BJ (cell line): ENCODE data around the gene MYH7. TPM values are rescaled to one million over a fixed set of nuclear protein-coding genes. Genes with fewer than 3 reads are reported as not detected.
"Not testable (repeated sequence)": the region's sequence is repeated elsewhere in the genome, so short reads cannot be mapped to it uniquely, and the experiment has no call there.

Source experiments
- CTCF ChIA-PET: fragments of 350-600 bp; formaldehyde crosslinking; extraction: SDS; loops from one replicate; lab custom pipeline; 2021; ENCODE audit warnings: antibody characterized with exemption, inconsistent platforms; lab: Yijun Ruan, JAX
- POLR2A ChIA-PET: fragments of 300-600 bp; sonication (Branson Sonifier 250); formaldehyde crosslinking; extraction: SDS; loops from one replicate; lab custom pipeline; 2021; ENCODE audit warnings: antibody characterized with exemption; lab: Charles Lee
- DNase-seq: peaks from one replicate; pipeline ENCODE4 v3.0.0-alpha.2; 2011; ENCODE audit warnings: low read depth
- H3K27me3 ChIP-seq: 2 replicates; pipeline ENCODE4 v1.6.0; 2011; ENCODE audit warnings: low read length; ENCODE audit not compliant: control insufficient read depth, insufficient read depth
- H3K36me3 ChIP-seq: 2 replicates; pipeline ENCODE4 v1.5.1; 2011; ENCODE audit warnings: low read length; ENCODE audit not compliant: control insufficient read depth, insufficient read depth
- H3K4me3 ChIP-seq: 2 replicates; pipeline ENCODE4 v1.5.1; 2011; ENCODE audit warnings: low read depth, mild to moderate bottlenecking, control low read depth, low read length
- CTCF ChIP-seq: IDR thresholded peaks from 2 replicates; pipeline ENCODE4 v1.5.1; 2011; ENCODE audit warnings: low read depth, mild to moderate bottlenecking, control low read depth, inconsistent platforms, low read length, moderate library complexity; ENCODE audit not compliant: insufficient read depth
- polyA plus RNA-seq: library from polyadenylated mRNA; depleted of rRNA; stranded (reverse); fragments of >200 nt; gene quantifications from 2 replicates; pipeline ENCODE4 v1.2.3, GENCODE V29; 2011

The MYH7 gene
- polyA plus RNA-seq, 1 experiment: not detected

GRCh38 chr14:23392613-23393012 is 42.8 kb downstream of the MYH7 start:
- no peak for TF ChIP-seq CTCF
- CTCF ChIA-PET: interaction anchor here (7.1 kb wide), 1 partner anchor 14 kb away, joined by 42 read pairs; no protein-coding TSS in a partner anchor
- peaks cover 3% of the 10 kb centered on the region; the same call in 1 of the 2 replicates for H3K27me3 ChIP-seq
- H3K4me3 ChIP-seq: no peak overlapping the region
- no peaks in the 10 kb centered on the region for H3K36me3 ChIP-seq
- DNase-seq: no peak
- POLR2A ChIA-PET: no interaction called here

- H3K4me3 ChIP-seq, H3K36me3 ChIP-seq, POLR2A ChIA-PET, DNase-seq, H3K27me3 ChIP-seq: not testable (repeated sequence)
- CTCF ChIA-PET: interaction anchor here (7.1 kb wide), 1 partner anchor 11 kb away, joined by 42 read pairs; no protein-coding TSS in a partner anchor
These were observed 45.6 kb downstream of the MYH7 start for GRCh38 chr14:23389871-23390270.

GRCh38 chr14:23389396-23389795 is 46.1 kb downstream of the MYH7 start:
- DNase-seq: no peak
- H3K4me3 ChIP-seq: no peak overlapping the region
- H3K36me3 ChIP-seq: no peaks in the 10 kb centered on the region
- H3K27me3 ChIP-seq: peaks cover 2% of the 10 kb centered on the region; the same call in 1 of the 2 replicates
- ChIA-PET POLR2A (no interaction called here), CTCF (interaction anchor here (1.8 to 2.1 kb wide), 2 partner anchors 10 to 62 kb away, joined by 7 to 10 read pairs; no protein-coding TSS in a partner anchor)
- TF ChIP-seq CTCF: no peak

GRCh38 chr14:23388996-23389395 is 46.5 kb downstream of the MYH7 start:
- no peak for DNase-seq
- Histone ChIP-seq H3K4me3 (no peak overlapping the region), H3K27me3 (peaks cover 2% of the 10 kb centered on the region; the same call in 1 of the 2 replicates), H3K36me3 (no peaks in the 10 kb centered on the region)
- CTCF ChIA-PET: interaction anchor here (1.8 to 2.1 kb wide), 2 partner anchors 9 to 62 kb away, joined by 7 to 10 read pairs; no protein-coding TSS in a partner anchor
- TF ChIP-seq CTCF: no peak
- POLR2A ChIA-PET: no interaction called here

- no peak for DNase-seq
- Histone ChIP-seq H3K27me3 (peaks cover 2% of the 10 kb centered on the region; the same call in 1 of the 2 replicates), H3K36me3 (no peaks in the 10 kb centered on the region), H3K4me3 (no peak overlapping the region)
- ChIA-PET POLR2A (interaction anchor here (0.6 kb wide), 1 partner anchor 787 kb away, joined by 12 read pairs; no protein-coding TSS in a partner anchor), CTCF (interaction anchor here (1.8 to 2.1 kb wide), 2 partner anchors 8 to 61 kb away, joined by 7 to 10 read pairs; no protein-coding TSS in a partner anchor)
- TF ChIP-seq CTCF: no peak
These were observed 47.3 kb downstream of the MYH7 start for GRCh38 chr14:23387916-23388882.
